Nephron (organoid): Measurements from ENCODE around the gene ZNF292.
"Not testable (repeated sequence)": the region's sequence is repeated elsewhere in the genome, so short reads cannot be mapped to it uniquely, and the experiment has no call there.

ENCODE experiments used
- H3K27ac Mint-ChIP-seq, 3 experiments: 2 replicates each; pipeline ENCODE4 v1.8.0; 2020; ENCODE audit warnings: mixed read lengths in 3 of 3, mild to moderate bottlenecking in 2 of 3, moderate library complexity in 1 of 3
- H3K27me3 Mint-ChIP-seq: 2 replicates; pipeline ENCODE4 v1.8.0; 2021; ENCODE audit warnings: low read depth, mild to moderate bottlenecking, moderate library complexity, mixed read lengths
- H3K36me3 Mint-ChIP-seq: 2 replicates; pipeline ENCODE4 v1.8.0; 2020; ENCODE audit warnings: low read depth, mixed read lengths
- H3K4me1 Mint-ChIP-seq: 2 replicates; pipeline ENCODE4 v1.8.0; 2020; ENCODE audit warnings: mixed read lengths
- H3K4me3 Mint-ChIP-seq, 3 experiments: 2 replicates each; pipeline ENCODE4 v1.8.0; 2020; ENCODE audit warnings: mild to moderate bottlenecking in 3 of 3, mixed read lengths in 3 of 3, moderate library complexity in 2 of 3
- H3K9me3 Mint-ChIP-seq: 2 replicates; pipeline ENCODE4 v1.8.0; 2020; ENCODE audit warnings: mixed read lengths
- CTCF ChIP-seq, 3 experiments: fragments of 200-600 bp; sonication (generic); IDR thresholded peaks; one replicate each; pipeline ENCODE4 v1.5.0; 2021; ENCODE audit warnings: antibody characterized with exemption in 3 of 3; ENCODE audit not compliant: unreplicated experiment in 3 of 3

The ZNF292 gene

GRCh38 chr6:87139236-87139635 is 16.1 kb upstream of the ZNF292 start:
- no peak overlapping the region for H3K4me3 Mint-ChIP-seq
- no peak overlapping the region for H3K27ac Mint-ChIP-seq
- no peaks in the 10 kb centered on the region for H3K36me3 Mint-ChIP-seq
- no peaks in the 10 kb centered on the region for H3K4me1 Mint-ChIP-seq
- peak in 2 of 3 experiments; percentile 6 to 42 for TF ChIP-seq CTCF (IDR thresholded peaks at IDR 0.05; ENCODE audit: unreplicated experiment in 3 of 3)
- H3K27me3 Mint-ChIP-seq = peaks cover 5% of the 10 kb centered on the region
- H3K9me3 Mint-ChIP-seq = peaks cover 10% of the 10 kb centered on the region

- not testable (repeated sequence) for H3K36me3 Mint-ChIP-seq, H3K4me1 Mint-ChIP-seq, H3K27ac Mint-ChIP-seq, H3K4me3 Mint-ChIP-seq, H3K27me3 Mint-ChIP-seq, H3K9me3 Mint-ChIP-seq
These were observed 15.4 kb upstream of the ZNF292 start for GRCh38 chr6:87139927-87140326.

- Mint-ChIP-seq H3K9me3 (no peaks in the 10 kb centered on the region), H3K27ac (no peak overlapping the region)
These were observed 9.0 kb upstream of the ZNF292 start for GRCh38 chr6:87146363-87146762.

GRCh38 chr6:87150406-87150805 is 5.0 kb upstream of the ZNF292 start:
- Mint-ChIP-seq H3K36me3 (no peaks in the 10 kb centered on the region), H3K9me3 (no peaks in the 10 kb centered on the region), H3K4me1 (peaks cover 27% of the 10 kb centered on the region), H3K4me3 (peak overlapping the region in 2 of 3 experiments; percentile 22 to 45), H3K27me3 (peaks cover 2% of the 10 kb centered on the region), H3K27ac (no peak overlapping the region)
- no peak for TF ChIP-seq CTCF (IDR thresholded peaks at IDR 0.05; ENCODE audit: unreplicated experiment in 3 of 3)

More at GRCh38 chr6:87146363-87146762, 9.0 kb upstream of the ZNF292 start:
- peaks cover 6% of the 10 kb centered on the region for H3K27me3 Mint-ChIP-seq
- no peaks in the 10 kb centered on the region for H3K36me3 Mint-ChIP-seq
- no peak overlapping the region for H3K4me3 Mint-ChIP-seq
- no peaks in the 10 kb centered on the region for H3K4me1 Mint-ChIP-seq
- TF ChIP-seq CTCF (IDR thresholded peaks at IDR 0.05; ENCODE audit: unreplicated experiment in 3 of 3) = no peak

GRCh38 chr6:87151471-87151780 is 3.9 kb upstream of the ZNF292 start:
- H3K27ac Mint-ChIP-seq = peak overlapping the region; percentile 94 to 98 (median 95)
- peaks cover 28% of the 10 kb centered on the region for H3K4me1 Mint-ChIP-seq
- H3K4me3 Mint-ChIP-seq = peak overlapping the region; percentile 84 to 92 (median 87)
- H3K27me3 Mint-ChIP-seq = no peaks in the 10 kb centered on the region
- H3K36me3 Mint-ChIP-seq = no peaks in the 10 kb centered on the region
- TF ChIP-seq CTCF (IDR thresholded peaks at IDR 0.05; ENCODE audit: unreplicated experiment in 3 of 3) = no peak
- H3K9me3 Mint-ChIP-seq = no peaks in the 10 kb centered on the region

GRCh38 chr6:87151781-87152525 is 3.4 kb upstream of the ZNF292 start:
- Mint-ChIP-seq H3K36me3 (peaks cover 5% of the 10 kb centered on the region), H3K27me3 (no peaks in the 10 kb centered on the region)

More at GRCh38 chr6:87151781-87152525, 3.4 kb upstream of the ZNF292 start:
- H3K4me1 Mint-ChIP-seq = peaks cover 33% of the 10 kb centered on the region
- H3K27ac Mint-ChIP-seq = peak overlapping the region; percentile 94 to 98 (median 95)
- H3K9me3 Mint-ChIP-seq = no peaks in the 10 kb centered on the region
- no peak for TF ChIP-seq CTCF (IDR thresholded peaks at IDR 0.05; ENCODE audit: unreplicated experiment in 3 of 3)
- peak overlapping the region; percentile 84 to 92 (median 87) for H3K4me3 Mint-ChIP-seq
